ENCODE results near the gene CYP1A2. TPM values are rescaled to one million over a fixed set of nuclear protein-coding genes. Genes with fewer than 3 reads are reported as not detected.

CYP1A2 gene
- total and polyA plus RNA-seq, 9 of the 15 experiments (the other 6 are each of a cell fraction or from before 2014, with no cell fraction given), result not detected

- no peak for TF ChIP-seq GTF2B (IDR thresholded peaks at IDR 0.05; ENCODE audit: extremely low read depth, insufficient read length)
- TF ChIP-seq PKNOX1 (IDR thresholded peaks at IDR 0.05), result peak; percentile 70
Measured at GRCh38 chr15:74768771-74769342, 20.2 kb downstream of the CYP1A2 start (continued).

GRCh38 chr15:74769463-74770025 is 20.9 kb downstream of the CYP1A2 start:
- BruUV-seq (replicated peaks), result no TSS peak
- H3K4me1 ChIP-seq (replicated peaks in 1 of 2; ENCODE audit: control insufficient read depth in 2 of 2, insufficient read depth in 2 of 2, low read length in 2 of 2), result peaks cover 0 to 12% of the 10 kb centered on the region in 2 experiments; a peak in 1 of 5 replicates
- ChIA-PET CTCF (ENCODE audit: low intra/inter-chr PET ratio) (interaction anchor here (0.6 to 6.1 kb wide), 8 partner anchors 30 to 396 kb away, joined by 3 to 51 read pairs (median 7); no protein-coding TSS in a partner anchor), POLR2A (interaction anchor here (0.6 to 2.2 kb wide), 11 partner anchors 9 to 268 kb away, joined by 3 to 8 read pairs (median 4); partner anchors contain the start of gene RPP25)
- no peak for TF ChIP-seq PCBP2 (IDR thresholded peaks at IDR 0.05; ENCODE audit: low read depth, low read length, poor library complexity, severe bottlenecking)
- TF ChIP-seq ZNF561 (CRISPR knock-in tag; conservative IDR thresholded peaks at IDR 0.05), result no peak
- no peak for TF ChIP-seq KLF10 (CRISPR knock-in tag; IDR thresholded peaks at IDR 0.05)
- TF ChIP-seq HES1 (IDR thresholded peaks at IDR 0.05; ENCODE audit: low read depth), result no peak
- no peak for TF ChIP-seq STAT6 (CRISPR knock-in tag; IDR thresholded peaks at IDR 0.05)
- no peak for TF ChIP-seq BACH1 (tag; IDR thresholded peaks at IDR 0.05)
- no peak for TF ChIP-seq ZBTB49 (CRISPR knock-in tag; IDR thresholded peaks at IDR 0.05; ENCODE audit: borderline replicate concordance)
- in situ Hi-C loops (cut with MboI), result loop anchor here (5.0 kb wide), 3 partner anchors 132 to 392 kb away; no protein-coding TSS in a partner anchor
- H3K9ac ChIP-seq (ENCODE audit: insufficient read depth in 1 of 2, low read depth in 2 of 2, low read length in 2 of 2), result 0 out of 4 replicates have a peak overlapping the region, but pooled peaks of 1 of the 2 experiments have one; percentile 1
- H4K20me1 ChIP-seq (replicated peaks; ENCODE audit: control insufficient read depth, insufficient read depth, low read length), result no peaks in the 10 kb centered on the region; the same call in 1 of the 2 replicates
- intact Hi-C loops (cut with micrococcal nuclease), result loop anchor here (1.0 to 10.0 kb wide), 4 partner anchors 68 to 435 kb away; partner anchors contain the start of gene C15orf39
- H3K4me2 ChIP-seq (ENCODE audit: insufficient read depth, low read length), result no peak overlapping the region
- DNase-seq (ENCODE audit: extremely low read depth in 1 of 4, low spot score in 3 of 4), result no peak
- ATAC-seq, result no peak
- H3K4me3 ChIP-seq, result no peak overlapping the region
- no peaks in the 10 kb centered on the region for H3K9me1 ChIP-seq (ENCODE audit: control insufficient read depth, insufficient read depth, low read length)
- peaks cover 2 to 23% of the 10 kb centered on the region in 2 experiments; a peak in 3 of 5 replicates for H3K27me3 ChIP-seq (ENCODE audit: control insufficient read depth in 2 of 2, insufficient read depth in 2 of 2, low read length in 2 of 2)
- no peaks in the 10 kb centered on the region for H3K9me3 ChIP-seq (replicated peaks; ENCODE audit: control insufficient read depth, insufficient read depth, low read depth, low read length)
- H3K27ac ChIP-seq (ENCODE audit: extremely low read depth, low read depth, low read length), result no peak overlapping the region
- no peaks in the 10 kb centered on the region for H3K79me2 ChIP-seq (ENCODE audit: control insufficient read depth, insufficient read depth, low read length)
- 2% methylated on average over 7 of the region's 7 CpGs for WGBS (ENCODE audit: insufficient coverage, low coverage, missing lambda C conversion rate)
- no peaks in the 10 kb centered on the region for H3K36me3 ChIP-seq (ENCODE audit: control insufficient read depth, insufficient read depth, low read length)
- H2AFZ ChIP-seq (ENCODE audit: low read depth, low read length), result no peak overlapping the region
- no peak for FAIRE-seq

All from K562 (cell line).